Measurements from ENCODE around the gene SPINK2.

Gene SPINK2

DNA sequence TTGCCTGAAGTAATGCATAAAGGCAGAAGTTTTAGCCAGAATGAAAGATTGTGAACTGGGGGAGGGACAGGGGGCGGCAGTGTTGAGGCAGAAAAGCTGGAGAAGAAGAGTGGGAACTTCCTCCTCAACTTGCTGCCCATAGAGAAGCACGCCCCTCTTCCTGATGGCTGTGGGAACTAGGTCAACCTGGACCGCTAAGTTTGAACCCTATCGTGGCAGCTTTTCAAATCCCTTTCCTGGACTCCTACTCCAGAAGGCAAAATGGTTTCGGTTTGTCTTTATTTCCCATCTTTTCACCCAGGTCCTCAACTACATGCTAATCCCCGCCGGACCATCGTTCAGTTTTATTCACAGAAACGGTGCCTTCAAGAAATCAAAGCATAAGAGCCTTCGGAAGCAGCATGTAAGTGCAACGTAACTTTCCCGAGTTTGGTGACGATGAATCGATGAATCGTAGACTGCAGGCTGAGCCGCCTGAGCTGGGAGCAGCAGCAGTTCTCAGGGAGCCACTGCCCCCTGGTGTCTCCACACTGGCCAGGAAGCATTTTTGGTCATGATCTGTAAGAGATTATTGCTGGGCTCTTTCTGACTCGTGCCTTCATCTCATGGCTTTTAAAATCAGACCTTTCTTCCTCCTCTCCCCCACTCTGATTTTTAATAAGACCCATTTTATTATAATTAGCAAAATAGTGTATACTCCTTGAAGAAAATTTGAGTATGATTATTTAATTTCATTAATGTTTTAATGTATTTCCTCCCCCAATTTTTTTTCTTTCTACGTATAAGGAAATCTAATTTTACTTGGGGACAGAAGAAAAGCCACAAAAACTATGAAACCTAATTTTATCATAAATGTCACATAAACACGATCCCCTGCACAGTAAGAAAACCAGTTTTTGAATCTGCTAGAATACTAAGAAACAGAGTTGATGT lies 21.4 kb downstream of the SPINK2 start:
- peak; percentile 91 for DNase-seq

DNA sequence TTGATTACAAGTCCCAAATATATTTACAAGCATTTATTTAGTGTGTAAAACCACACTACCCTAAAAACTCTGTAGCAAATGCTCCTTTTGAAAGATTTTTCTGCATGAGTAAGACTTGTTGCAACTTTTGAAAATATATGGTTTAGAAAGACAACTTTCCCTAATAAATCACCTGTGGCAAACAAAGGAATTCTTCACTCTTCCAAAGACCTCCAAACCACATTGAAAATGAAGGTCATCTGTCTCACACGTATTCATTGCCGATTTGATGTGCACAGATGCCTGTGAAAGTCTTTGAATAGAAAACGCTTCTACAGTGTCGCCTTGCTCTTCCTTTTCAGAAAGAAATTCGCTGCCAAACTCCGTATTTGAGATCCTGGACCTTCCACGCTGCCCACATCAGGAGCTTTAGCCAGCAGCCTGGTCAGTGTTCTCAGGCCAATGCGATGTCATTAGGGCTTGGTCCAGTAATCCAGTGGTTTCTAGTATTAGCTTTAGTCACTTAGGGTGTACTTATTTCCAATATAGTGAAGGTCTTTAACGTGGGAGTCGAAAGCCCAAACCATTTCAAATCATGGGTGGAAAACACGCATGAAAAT lies 22.2 kb downstream of the SPINK2 start:
- no peak for DNase-seq

DNA sequence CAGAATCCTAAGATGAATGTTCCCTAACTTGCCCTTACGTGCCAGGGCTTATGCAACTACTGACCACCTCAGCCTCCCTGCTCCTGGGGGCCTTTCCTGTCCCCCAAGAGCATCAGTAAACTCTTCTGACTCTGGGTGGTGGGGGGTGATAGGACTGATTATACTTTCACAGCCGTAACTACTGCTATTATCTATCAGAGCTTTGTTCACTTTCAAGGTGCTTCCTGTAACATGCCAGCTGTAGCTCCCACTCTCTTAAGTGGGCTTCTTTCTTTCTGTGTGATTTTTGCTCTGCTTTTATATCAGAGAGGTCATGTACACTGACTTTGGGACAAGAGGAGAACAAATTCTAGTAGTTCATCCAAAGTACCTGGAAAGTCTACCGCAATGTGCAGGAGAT lies 25.3 kb downstream of the SPINK2 start:
- DNase-seq, result no peak

DNA sequence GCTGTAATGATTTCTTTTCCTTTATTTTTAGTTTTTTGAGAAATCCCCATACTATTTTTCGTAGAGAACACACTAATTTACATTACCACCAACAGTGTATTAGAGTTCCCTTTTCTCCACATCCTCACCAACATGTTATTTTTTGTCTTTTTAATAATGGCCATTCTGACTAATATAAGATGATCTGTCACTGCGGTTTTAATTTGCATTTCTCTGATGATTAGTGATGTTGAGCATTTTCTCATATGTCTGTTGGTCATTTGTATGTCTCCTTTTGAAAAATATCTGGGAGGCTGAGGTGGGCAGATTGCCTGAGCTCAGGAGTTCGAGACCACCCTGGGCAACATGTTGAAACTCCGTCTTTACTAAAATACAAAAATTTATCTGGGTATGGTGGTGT lies 30.2 kb downstream of the SPINK2 start:
- DNase-seq, result no peak

DNA sequence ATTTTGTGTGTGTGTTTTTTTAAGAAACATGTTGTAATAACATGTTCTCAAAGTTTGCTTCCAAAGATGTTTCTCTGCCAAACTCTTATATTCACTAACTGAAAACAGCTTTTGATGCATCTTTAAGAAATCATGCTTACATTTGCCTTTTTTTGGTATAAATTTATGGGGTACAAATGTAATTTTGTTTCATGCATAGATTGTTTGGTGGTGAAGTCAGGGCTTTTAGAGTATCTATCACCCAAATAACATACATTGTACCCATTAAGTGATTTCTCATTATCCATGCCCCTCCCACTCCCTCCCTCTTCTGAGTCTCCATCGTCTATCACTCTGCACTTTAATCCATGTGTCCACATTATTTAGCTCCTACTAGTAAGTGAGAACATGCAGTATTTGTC lies 30.8 kb downstream of the SPINK2 start:
- no peak for DNase-seq

DNA sequence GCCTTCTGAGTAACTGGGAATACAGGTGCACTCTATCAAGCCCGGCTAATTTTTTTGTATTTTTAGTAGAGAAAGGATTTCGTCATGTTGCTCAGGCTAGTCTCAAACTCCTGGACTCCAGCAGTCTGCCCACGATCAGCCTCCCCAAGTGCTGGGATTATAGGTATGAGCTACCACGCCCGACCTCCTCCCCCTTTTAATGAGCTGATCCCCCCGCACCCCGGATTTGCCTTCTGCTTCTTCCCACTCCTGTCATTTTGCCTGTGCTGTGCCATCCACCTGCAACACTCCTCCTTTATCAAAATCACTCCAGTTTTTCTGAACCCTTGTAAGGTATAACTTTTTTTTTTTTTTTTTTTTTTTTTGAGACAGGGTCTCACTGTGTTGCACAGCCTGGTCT lies 33.4 kb downstream of the SPINK2 start:
- DNase-seq, result no peak

DNA sequence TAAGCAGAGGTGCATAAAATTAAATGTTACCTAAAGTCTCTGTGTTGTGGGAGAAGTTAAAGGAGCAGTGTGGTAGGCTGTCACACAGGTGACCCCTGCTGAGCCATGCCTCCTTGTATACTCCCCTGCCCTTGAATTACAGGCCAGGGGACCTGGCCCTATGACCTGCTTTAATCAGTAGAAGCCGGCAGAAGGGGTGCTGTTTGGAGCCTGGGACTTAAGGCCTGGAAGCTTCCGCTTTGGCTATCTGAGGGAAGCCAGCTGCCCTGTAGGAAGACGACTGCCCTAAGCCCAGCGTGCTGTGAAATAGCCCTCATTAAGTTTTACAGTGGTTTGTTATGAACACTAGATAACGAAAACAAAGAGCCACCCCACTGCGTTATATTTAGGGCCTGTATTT lies 34.1 kb downstream of the SPINK2 start:
- DNase-seq, result no peak

DNA sequence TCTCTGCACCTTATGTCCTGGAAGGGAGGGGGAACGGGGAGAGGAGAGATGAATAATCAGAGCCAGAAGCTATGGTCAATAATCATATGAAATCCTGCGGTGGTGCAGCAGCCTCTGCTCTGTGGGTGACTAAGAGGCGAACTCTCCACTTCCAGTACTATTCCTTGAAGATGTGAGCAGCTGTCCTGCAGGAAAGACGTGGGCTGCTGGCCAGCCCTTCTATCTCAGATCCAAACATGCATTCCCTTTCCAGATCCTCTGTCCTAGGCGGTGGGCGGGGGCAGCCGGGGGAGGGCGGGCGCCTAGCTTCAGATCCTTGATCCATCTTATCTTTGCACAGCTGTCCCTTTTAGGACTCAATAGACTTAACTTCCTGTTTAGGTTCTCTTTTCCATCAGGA lies 34.5 kb downstream of the SPINK2 start:
- DNase-seq, result peak; percentile 71

DNA sequence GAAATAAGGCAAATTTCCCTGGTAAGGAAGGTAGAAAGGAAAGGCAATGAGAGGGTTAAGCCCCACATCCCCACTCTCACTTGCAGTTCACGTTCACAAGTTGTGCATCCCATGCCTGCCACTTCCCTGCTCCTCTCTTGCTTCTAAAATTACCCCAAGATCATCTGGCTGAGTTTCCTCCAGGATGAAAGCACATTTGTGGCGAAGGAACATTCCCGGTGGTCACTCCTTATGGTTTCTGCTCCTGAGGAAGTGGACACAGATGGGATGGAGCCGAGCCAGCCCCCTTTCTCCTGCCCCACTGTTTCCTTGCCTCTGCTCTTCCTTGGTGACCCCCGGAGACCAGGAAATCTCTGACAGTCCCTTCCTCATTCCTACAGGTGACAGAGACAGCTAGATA lies 37.5 kb downstream of the SPINK2 start:
- DNase-seq, result no peak

DNA sequence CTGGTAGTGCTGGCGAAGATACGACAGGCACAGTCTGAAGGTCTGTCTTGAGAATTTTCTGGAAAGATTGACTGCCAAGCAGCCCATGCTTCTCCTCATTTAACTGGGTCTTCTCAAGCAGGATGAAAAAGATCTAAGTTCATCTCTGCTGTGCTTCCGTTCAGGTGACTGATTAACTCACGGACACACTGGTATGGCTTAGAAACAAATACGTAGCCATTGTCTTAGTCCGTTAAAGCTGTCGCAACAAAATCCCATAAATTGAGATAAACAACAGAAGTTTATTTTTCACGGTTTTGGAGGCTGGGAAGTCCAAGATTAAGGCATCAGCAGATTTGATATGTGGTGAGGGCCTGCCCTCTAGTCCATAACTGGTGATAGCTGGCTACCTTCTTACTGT lies 39.5 kb downstream of the SPINK2 start:
- no peak for DNase-seq

DNA sequence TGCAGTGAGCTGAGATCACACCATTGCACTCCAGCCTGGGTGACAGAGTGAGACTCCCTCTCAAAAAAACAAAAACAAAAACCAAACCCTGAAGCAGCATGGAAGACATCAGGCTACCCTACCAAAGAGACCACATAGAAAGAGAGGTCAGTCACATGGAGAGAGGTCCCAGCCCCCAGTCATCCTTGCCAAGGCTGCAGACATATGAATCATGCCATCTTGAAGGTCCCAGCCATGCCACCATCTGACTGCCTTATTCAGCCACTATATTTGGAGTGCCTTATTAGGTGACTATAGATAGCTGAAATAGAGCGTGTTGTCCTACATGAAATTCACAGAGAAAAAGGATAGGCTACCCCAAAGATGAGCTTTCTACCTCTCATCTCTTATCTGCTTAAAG lies 48.2 kb downstream of the SPINK2 start:
- DNase-seq, result no peak

DNA sequence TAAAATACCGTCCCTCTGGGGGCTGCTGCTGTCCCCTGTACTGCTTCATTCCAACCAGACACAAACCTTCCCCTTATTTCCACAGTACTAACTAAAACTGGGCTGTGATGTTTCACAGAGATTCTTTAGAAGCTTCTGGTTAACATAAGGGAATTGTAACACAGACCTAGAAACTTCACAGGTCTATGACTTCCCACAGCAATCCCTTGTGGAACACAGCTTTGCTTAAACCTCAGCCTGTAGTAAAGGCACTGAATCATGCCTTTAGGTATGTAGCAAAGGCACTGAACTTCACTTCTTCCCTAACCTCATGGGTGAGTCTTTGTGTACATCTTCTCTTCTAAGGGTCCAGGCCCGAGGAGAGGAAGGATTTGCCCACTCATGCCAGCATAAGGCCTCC lies 49.4 kb downstream of the SPINK2 start:
- no peak for DNase-seq

DNA sequence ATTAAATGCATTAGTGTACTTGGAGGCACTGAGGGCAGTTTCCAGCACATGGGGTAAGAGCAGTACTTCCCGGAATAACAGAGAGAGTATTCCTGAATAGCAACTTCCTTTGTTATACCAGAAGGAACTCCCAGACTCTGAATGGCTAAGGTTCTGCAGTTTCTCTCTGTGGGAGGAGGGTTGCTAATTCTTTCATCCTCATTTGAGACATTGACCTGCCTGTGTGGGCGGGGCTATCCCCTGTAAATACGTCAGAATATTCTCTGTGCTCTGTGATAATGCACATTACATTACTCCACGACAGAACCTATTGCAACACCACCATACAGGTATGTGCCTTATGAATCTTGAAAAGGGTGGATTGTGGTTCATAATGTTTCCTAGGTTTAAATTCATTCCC lies 52.7 kb downstream of the SPINK2 start:
- no peak for DNase-seq

DNA sequence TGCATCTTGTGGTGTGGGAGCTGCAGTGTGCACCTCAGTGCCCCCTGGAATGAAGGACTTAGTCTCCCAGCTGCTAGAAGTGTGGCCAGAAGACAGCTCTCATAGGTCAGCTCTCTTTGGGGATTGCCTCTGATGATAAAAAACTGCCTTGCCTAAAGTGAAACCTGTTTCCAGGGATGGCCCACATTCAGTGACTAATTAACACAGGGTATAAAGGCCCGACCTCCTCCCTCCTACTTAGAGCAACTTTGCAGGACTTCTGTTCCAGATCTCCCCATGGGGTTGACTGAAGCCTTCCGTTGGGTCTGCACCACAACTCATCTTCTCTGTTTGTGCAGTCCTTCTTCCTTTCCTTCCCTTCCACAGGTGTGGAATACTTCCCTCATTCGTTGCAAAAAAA lies 53.2 kb downstream of the SPINK2 start:
- DNase-seq, result no peak

DNA sequence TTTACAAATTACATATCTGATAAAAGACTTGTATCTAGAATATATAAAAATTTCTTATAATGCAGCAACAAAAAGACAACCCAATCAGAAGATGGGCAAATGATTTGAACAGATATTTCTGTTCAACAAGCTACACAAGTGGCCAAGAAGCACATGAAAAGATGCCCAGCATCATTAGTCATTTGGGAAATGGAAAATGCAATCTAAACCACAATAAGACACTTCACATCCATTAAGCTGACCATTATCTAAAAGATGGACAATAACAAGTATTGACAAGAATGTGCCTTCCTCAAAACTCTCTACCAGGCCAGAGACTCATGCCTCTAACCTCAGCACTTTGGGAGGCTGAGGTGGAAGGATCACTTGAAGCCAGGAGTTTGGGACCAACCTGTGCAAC lies 53.9 kb downstream of the SPINK2 start:
- DNase-seq, result no peak

DNA sequence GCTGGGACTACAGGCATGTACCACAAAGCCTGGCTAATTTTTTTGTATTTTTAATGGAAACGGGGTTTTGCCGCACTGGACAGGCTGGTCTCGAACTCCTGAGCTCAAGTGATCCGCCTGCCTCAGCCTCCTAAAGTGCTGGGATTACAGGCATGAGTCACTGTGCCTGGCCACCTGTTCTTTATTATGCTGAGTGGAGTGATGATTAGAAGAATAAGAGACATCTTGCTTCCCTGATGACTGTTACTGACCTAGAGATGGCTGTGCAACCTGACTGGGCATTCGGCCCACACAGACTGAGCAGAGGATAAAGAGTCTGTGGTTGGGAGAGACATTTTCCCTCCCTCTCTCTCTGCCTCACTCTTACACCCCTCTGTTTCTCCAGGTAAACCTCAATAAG lies 56.7 kb downstream of the SPINK2 start:
- DNase-seq, result no peak

DNA sequence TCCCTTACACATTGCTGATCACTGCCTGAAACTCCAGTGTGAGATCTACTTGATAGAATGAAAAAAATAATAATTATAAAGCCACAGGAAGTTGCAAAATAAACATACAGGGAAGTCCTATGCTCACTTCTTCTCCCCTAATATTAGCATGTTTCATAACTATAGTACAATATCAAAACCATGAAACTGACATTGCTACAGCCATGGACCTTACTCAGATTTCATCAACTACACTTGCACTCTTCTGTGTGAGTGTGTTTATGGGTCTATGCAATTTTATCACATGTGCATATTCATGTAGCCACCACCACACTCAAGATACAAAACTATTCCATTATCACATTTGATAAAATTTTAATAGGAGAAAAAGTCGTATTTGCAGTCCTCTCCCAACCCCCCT lies 57.3 kb downstream of the SPINK2 start:
- DNase-seq, result no peak

DNA sequence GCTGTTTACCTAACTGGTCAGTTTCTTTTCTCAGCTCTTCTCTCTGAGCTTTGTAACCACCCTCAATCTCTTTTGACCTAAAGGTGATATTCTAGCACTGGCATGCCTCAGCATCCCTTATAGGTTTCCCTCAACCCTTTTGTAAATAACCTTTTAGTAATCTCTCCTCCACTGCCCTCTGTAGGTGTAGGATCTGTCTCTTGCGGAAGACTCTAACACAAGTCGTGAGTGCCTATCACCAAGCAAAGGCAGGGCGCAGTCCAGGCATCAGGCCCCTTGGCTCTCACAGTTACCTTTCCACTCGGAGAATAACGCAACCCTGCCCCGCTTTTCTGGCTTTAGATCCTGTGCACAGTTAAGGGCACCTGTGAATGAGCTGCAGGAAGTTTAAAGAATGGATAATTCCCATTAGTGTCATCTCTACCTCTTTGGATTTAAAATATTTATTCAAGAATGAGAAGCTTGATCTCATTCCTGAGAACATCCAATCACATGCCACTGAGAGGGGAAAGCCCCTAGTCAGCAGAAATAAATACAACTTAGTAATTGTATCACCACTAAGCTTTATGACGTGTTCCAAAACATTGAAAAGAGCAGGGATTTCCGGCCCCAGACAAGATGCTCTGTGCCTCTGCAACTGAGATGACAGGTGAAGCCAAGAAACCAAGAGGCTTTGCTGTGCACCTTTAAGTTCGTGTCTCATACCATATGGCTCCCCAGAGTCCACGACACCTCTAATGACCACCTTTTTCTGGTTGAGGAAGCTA lies 58.8 kb downstream of the SPINK2 start:
- DNase-seq, result no peak

DNA sequence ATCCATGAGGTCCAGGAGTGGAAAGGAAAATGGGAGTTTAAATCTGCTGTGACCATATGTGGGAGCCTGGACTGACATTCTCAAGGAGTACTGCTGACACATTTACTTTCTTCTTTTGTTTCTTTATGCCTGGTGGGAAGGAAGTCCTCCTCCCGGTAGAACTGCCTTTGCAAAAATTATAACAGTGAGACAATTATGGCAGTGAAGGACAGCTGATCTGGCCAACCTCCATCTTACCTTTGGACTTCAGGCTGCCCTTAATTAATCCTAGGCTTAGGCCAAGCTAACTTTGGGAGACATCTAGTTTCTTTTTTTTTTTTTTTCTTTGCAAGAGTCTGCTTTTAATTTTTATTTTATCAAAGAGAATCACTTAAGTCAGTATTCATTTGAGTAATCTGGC lies 61.3 kb downstream of the SPINK2 start:
- no peak for DNase-seq
